Measurements from ENCODE around the gene KIAA1191.
A peak's percentile ranks its signal among the peaks of the same experiment; 100 is the strongest.

Gene KIAA1191

DNA sequence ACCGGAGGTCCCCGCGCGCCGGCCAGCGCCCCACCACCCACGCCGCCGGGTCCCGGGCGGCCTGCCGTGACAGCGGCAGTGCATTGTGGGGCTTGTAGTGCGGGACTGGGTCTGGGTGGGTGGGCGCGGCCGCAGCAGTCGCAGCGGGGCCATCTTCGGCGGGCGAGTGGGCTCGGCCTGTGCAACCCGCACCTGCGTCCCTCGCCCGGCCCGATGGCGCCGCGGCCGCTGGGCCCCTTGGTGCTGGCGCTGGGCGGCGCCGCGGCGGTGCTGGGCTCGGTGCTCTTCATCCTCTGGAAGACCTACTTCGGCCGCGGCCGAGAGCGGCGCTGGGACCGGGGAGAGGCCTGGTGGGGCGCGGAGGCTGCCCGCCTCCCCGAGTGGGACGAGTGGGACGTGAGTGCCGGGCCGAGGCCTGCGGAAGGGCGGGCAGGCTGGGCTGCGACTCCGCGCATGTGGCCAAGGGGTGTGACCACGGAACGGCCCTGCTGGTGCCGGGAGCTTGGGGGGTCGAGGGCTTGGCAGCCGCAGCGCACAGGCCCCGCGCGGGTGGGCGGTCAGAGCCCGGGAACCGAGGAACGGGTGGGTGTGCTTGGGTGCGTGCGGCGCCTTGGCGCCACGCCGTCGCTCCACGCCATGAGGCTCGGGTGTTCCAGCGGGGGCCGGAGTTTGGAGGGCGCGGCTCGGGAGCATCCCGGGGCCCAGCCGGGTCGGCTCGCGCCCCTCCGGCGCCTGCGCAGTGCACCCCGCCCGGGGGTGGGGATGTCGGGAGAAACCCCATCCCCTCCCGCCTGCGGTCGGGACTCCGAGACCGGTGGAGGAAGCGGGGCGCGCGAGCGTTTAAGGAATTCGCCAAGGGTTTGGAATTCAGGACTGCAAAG lies 4.0 kb upstream of the KIAA1191 start, which contains the start of gene ARL10:
ARL10 (plus strand) TSS at position 137 of the 881 bp plus-strand sequence; CDS start at position 214, 77 bp downstream.
- in situ Hi-C loops (cut with HindIII; ENCODE audit: low sequenced_read_pairs) = no loop called here
- peak within 1 kb of the TSS; percentile 57 for H3K4me3 ChIP-seq (ENCODE audit: low read depth, low read length)
- peak; percentile 54 for DNase-seq (ENCODE audit: low read depth, low spot score)
- TF ChIP-seq, protein P1, sequence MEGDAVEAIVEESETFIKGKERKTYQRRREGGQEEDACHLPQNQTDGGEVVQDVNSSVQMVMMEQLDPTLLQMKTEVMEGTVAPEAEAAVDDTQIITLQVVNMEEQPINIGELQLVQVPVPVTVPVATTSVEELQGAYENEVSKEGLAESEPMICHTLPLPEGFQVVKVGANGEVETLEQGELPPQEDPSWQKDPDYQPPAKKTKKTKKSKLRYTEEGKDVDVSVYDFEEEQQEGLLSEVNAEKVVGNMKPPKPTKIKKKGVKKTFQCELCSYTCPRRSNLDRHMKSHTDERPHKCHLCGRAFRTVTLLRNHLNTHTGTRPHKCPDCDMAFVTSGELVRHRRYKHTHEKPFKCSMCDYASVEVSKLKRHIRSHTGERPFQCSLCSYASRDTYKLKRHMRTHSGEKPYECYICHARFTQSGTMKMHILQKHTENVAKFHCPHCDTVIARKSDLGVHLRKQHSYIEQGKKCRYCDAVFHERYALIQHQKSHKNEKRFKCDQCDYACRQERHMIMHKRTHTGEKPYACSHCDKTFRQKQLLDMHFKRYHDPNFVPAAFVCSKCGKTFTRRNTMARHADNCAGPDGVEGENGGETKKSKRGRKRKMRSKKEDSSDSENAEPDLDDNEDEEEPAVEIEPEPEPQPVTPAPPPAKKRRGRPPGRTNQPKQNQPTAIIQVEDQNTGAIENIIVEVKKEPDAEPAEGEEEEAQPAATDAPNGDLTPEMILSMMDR (IDR thresholded peaks at IDR 0.05; ENCODE audit: low read depth, low read length) = no peak

DNA sequence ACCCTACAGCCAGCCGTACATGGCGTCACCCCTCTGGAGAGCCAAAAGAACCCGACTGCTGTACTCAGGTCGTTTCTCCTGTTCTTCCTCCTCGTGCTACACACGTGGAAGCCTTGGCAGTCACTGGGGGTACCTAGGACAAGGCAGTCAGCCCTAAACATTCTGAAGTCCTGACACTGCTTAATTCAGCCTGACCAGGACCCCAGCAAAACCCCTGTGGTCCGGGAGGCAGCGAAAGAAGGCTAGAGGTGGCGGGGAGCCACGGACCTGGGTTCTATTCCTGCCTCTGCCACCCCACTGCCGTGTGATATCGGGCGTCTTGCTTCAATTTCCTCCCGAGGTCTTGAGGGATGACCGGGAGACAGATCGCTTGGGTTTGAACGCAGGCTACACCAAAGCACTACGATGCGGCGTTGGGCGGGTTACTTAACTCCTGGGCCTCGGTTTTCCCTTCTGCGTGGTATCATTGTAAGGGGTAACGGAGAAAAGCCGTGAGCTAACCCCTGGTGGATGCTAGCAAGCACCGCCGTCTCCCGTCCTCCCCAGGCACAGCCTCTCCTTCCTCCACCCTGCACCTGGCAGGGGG lies 3.3 kb upstream of the KIAA1191 start:
- DNase-seq (ENCODE audit: low read depth, low spot score) = peak; percentile 23
- in situ Hi-C loops (cut with HindIII; ENCODE audit: low sequenced_read_pairs) = no loop called here
- TF ChIP-seq, protein P1 (IDR thresholded peaks at IDR 0.05; ENCODE audit: low read depth, low read length) = no peak
- H3K4me3 ChIP-seq (ENCODE audit: low read depth, low read length) = peak overlapping the region; percentile 57

DNA sequence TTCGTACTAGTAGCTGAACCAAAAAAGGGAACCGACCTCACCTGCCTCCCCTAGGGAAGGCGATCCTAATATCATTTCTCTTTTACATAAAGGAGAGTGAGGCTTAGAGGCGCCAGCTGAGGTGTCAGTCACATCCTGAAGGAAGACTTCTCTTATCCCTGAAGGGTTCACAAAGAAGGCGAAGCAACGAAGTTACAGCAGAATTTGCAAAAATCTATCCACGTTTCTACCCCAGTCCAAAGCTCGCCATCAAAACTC lies 598 bp upstream of the KIAA1191 start:
- in situ Hi-C loops (cut with HindIII; ENCODE audit: low sequenced_read_pairs) = no loop called here
- DNase-seq (ENCODE audit: low read depth, low spot score) = no peak

DNA sequence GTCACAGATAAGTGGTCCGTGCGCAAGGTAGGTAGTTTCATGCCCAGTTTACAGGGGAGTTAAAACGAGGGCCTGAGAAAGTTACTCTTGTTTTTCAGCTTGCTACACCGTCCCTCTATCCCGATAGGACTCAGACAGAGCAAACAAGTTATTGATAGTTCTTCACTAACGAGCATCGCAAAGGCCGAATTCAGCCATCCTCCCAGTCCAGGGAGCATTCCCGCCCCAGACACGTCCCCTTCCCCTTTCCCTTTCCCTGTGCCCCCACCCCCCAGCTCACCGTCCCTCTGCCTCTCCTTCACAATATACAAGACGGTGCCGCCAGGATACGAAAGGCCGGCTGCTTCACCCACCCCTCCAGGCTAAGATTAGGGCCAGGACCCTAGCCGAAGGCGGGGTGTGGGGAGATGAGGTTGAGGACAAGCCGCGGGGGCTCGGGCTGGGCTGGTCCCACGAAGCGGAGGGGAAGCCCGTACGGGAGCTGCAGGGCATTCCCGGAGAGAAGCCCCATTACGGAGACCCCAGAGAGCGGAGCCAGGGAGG lies 599 bp downstream of the KIAA1191 start:
- H3K4me3 ChIP-seq (ENCODE audit: low read depth, low read length) = peak overlapping the region; percentile 97
- no peak for DNase-seq (ENCODE audit: low read depth, low spot score)
- in situ Hi-C loops (cut with HindIII; ENCODE audit: low sequenced_read_pairs) = no loop called here
- TF ChIP-seq, protein P1 (IDR thresholded peaks at IDR 0.05; ENCODE audit: low read depth, low read length) = no peak

More for the DNA sequence above, 598 bp upstream of the KIAA1191 start:
- TF ChIP-seq, protein P1 (IDR thresholded peaks at IDR 0.05; ENCODE audit: low read depth, low read length) = no peak
- H3K4me3 ChIP-seq (ENCODE audit: low read depth, low read length) = peak overlapping the region; percentile 97

DNA sequence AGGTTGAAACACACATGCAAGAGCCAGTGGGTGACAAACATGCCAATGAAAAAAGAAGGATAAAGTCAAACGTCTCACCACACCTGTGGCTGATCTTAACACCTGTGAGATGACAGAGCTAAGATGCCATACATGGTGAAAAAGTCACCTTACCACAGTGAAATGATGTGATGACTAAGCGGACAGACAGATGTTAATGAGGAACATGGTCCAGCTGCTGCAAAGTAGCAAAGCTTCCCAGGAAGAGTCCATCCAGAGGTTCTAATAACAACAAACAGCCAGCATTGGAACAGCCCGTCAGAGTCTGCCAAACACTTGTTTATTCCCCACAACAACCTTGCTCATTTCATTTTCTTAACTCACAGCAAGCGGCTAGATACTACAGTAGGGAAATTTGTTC lies 1.9 kb downstream of the KIAA1191 start:
- no peak for DNase-seq (ENCODE audit: low read depth, low spot score)
- in situ Hi-C loops (cut with HindIII; ENCODE audit: low sequenced_read_pairs) = no loop called here
- TF ChIP-seq, protein P1 (IDR thresholded peaks at IDR 0.05; ENCODE audit: low read depth, low read length) = no peak
- no peak overlapping the region for H3K4me3 ChIP-seq (ENCODE audit: low read depth, low read length)

DNA sequence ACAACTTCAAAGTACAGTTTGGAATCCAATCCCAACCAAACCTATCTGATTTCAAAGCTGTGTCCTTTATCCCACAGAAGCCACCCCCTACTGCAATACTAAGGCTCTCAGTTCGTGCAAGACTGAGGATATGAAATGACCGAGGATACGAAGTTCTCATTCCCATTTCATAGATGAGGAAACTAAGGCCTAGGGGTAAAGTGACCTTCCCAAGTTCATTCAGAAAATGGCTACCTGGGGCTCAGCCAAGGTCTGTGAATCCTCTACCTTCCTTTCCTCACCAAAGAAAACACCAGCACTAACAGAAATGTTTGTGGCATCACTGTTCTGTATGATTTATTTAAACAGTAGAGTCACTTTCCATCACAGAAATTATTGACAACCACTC lies 5.4 kb downstream of the KIAA1191 start:
- TF ChIP-seq, protein P1 (IDR thresholded peaks at IDR 0.05; ENCODE audit: low read depth, low read length) = no peak

More for the DNA sequence above, 5.4 kb downstream of the KIAA1191 start:
- H3K4me3 ChIP-seq (ENCODE audit: low read depth, low read length) = no peak overlapping the region
- DNase-seq (ENCODE audit: low read depth, low spot score) = no peak
- in situ Hi-C loops (cut with HindIII; ENCODE audit: low sequenced_read_pairs) = no loop called here
